HK-2 (cell line): ENCODE data around the gene IL16.

Experiments
- DNase-seq: peaks from one replicate; pipeline ENCODE4 v3.0.0-alpha.2; 2018; ENCODE audit not compliant: unreplicated experiment

IL16 gene

DNA sequence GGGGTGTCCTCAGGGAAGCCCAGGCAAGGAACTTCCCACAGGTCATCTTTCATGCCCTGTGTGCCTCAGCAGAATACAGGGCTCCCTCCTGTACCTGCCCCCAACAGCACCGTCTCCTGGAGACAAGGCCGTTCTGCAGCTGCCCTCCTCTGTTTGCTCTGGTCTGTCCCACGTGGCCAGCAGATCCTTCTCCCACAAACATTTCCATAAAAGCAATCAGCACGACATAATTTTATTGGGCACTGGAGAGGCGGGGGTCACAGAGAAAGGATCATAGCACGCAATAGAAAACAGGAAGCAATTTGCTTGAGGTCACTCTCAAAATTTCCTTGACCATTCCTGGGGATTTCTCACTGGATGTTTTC, 97.8 kb downstream of the IL16 start:
- DNase-seq, result no peak

GRCh38 chr15:81295486-81296121, 98.9 kb downstream of the IL16 start:
- no peak for DNase-seq

GRCh38 chr15:81296186-81296585, 99.5 kb downstream of the IL16 start:
- no peak for DNase-seq

- no peak for DNase-seq
These were observed 100.0 kb downstream of the IL16 start for GRCh38 chr15:81296673-81297072.

DNA sequence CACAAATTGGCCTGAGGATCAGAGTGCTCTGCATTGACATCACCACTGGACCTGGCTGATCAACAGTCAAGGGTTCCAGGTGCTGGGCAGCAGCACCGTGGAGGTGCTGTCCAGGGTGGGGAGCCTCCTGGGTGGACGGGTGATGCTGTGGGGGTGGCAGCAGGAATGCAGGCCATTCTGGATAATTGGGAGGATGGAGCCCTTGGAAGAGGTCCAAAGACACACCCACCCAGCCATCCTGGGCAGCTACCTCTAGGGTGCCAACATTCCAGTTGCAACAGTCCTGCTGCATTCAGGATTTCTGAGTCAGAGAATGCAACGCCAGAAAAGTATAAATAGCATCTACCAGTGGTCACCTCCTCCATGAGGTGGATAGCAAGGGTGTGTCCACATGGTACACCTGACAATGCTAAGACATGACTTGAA, 100.5 kb downstream of the IL16 start:
- DNase-seq, result no peak

DNA sequence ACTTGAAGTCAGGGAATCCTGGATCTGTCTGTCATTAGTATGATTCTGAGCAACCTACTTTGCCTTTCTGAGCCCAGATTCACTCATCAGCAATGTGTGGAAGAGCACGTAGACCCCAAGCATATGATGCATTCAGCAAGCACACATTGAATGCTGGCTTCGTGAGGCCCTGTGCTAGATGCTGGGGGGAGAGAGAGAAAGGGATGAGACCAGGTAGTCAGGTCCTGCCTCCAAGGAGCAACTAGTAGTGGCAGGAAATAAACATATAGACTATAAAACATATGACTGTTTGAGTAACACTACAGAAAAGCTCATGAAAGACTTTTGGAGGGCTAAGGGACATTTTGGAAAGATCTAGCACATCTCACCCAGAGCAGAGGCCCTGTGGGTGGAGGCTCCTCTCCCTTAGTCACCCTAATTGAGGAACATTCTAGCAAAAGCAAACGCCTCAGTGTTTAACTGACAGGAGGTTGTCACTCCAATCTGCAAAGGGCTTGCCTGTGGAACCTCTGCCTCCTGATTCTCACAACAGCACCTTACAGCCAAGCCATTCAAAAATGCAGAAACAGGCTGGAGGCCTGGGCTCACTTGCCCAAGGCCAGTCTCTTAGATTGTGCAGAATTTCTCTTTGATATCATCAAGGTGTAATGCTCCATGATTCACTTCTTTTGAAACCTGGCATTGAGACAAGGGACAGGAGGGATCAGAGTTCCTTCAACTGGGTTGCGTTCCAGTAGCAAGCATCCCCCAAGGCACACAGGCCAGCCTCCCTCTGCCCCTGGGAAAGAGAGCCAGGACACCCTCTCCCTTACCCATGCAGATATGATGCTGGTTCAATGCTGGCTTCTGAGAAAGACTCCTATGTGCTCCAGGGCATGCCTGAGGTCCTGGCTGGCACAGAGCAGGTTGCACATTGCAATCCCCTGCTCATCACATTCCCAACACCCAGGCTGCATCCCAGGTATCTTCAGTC, 101.2 kb downstream of the IL16 start:
- no peak for DNase-seq

DNA sequence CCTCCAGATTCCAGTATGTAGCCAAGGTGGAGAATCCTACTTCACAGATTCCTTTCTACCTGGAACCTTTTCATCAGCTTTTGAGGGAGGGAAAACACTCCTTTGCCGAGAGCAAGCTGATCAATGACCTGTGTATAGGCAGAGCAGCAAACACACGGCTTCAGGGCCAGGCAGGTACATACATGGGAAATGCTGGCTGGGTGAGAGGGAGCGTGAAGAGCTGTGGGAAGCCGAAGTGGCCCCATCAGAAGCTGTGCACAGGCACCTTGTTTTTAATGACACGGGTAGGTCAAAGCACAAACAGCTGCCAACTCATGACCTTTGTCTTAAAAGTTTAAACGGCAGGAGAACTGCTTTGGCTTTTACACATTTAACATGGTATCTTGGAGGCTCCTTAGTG, 101.9 kb downstream of the IL16 start:
- DNase-seq, result no peak

- DNase-seq, result no peak
These were observed 102.5 kb downstream of the IL16 start for GRCh38 chr15:81299156-81299555.

DNA sequence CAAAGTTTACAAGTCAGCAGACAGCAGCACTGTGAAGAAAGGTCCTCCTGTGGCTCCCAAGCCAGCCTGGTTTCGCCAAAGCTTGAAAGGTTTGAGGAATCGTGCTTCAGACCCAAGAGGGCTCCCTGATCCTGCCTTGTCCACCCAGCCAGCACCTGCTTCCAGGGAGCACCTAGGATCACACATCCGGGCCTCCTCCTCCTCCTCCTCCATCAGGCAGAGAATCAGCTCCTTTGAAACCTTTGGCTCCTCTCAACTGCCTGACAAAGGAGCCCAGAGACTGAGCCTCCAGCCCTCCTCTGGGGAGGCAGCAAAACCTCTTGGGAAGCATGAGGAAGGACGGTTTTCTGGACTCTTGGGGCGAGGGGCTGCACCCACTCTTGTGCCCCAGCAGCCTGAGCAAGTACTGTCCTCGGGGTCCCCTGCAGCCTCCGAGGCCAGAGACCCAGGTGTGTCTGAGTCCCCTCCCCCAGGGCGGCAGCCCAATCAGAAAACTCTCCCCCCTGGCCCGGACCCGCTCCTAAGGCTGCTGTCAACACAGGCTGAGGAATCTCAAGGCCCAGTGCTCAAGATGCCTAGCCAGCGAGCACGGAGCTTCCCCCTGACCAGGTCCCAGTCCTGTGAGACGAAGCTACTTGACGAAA, 103.1 kb downstream of the IL16 start:
- no peak for DNase-seq

DNA sequence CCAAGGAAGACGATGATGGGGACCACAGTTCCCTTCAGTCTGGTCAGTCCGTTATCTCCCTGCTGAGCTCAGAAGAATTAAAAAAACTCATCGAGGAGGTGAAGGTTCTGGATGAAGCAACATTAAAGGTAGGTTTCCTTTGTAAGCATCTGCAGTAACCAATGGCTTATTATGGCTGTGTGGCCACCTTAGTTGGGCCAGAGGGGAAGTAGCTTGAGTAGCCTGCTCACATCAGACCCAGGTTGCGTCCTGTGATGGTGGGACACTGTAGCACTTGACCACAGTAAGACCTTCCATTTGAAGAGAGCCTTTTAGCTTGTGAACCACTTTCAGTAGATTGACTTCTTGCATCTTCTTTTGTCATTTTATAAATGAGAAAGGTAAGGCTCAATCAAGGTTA, 104.7 kb downstream of the IL16 start:
- DNase-seq, result no peak

GRCh38 chr15:81301815-81302399, 105.2 kb downstream of the IL16 start:
- no peak for DNase-seq

GRCh38 chr15:81302701-81303109, 106.0 kb downstream of the IL16 start:
- no peak for DNase-seq

GRCh38 chr15:81303244-81304225, 106.9 kb downstream of the IL16 start:
- no peak for DNase-seq

DNA sequence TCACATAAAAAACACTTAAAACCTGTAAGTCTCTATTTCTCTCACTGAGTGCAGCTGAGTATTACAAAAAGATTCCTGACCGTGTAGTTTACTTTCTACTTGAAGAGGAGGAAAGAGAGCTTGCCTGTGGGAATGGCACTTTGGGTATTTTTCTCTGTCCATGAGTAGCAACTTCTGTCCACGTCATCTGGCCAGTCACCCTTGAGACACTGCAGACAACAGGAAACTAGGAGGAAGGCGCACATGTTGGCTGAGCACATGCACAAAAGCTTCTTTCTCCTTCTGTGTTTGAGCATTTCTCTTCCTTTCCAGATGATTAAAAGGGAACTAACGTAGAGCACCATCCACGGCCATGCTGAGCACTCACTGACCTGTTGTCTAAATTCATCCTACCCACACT, 107.5 kb downstream of the IL16 start:
- DNase-seq, result no peak

- DNase-seq, result no peak
These were observed 111.6 kb downstream of the IL16 start for GRCh38 chr15:81308260-81308659.

- no peak for DNase-seq
These were observed 113.2 kb downstream of the IL16 start for GRCh38 chr15:81309647-81310450.

- DNase-seq, result no peak
These were observed 113.8 kb downstream of the IL16 start for GRCh38 chr15:81310480-81310879.

GRCh38 chr15:81311752-81312464, 115.2 kb downstream of the IL16 start:
- DNase-seq, result no peak

DNA sequence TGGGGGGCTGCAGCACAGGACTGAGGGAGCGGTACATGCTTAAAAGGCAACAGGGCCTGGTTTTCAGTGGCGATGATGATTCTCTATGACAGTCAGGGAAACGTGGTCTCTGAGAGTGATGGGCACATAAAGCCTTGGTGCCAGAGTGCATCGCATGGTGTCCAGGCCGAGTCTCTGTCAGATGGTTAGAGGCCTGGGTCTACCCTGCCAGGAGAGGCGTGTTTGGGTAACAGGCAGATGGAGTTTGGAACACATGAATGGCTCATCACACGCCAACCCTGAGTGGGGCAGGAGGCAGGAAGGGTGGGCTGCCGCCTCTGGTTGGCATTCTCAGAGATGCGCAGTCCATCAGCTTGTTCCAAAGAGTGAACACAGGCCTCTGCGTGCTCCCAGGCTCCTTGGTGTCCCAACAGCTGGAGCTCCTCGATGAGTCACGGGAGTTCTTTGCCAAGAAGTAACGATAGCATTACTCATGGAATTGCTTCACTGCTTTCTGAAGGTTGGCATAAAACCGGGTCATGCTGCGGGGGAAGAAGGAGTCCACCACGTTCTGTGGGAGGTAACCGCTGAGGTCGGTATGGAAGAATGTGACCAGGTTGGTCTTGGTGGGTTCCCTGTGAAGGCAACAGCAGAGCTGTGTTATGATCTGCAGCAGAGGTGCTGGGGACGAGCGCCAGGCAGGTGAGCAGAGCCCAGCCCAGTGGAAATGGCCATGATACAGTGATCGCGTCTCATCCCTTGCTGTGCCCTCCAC, 116.3 kb downstream of the IL16 start:
- peak; percentile 70 for DNase-seq
